Ishikawa (cell line): ENCODE results near the gene EIF4E1B.

Experiments
- CEBPB ChIP-seq: IDR thresholded peaks from 2 replicates; pipeline ENCODE4 v1.6.1; 2012
- CREB1 ChIP-seq: IDR thresholded peaks from 2 replicates; pipeline ENCODE4 v1.6.1; 2012; ENCODE audit warnings: low read depth
- EGR1 ChIP-seq: IDR thresholded peaks from 2 replicates; pipeline ENCODE4 v1.6.1; 2012
- EP300 ChIP-seq: IDR thresholded peaks from 2 replicates; pipeline ENCODE4 v1.6.1; 2012; ENCODE audit warnings: borderline replicate concordance
- FOXM1 ChIP-seq: IDR thresholded peaks from 2 replicates; pipeline ENCODE4 v1.6.1; 2012; ENCODE audit warnings: low read depth, borderline replicate concordance
- RAD21 ChIP-seq: IDR thresholded peaks from 2 replicates; pipeline ENCODE4 v1.6.1; 2012; ENCODE audit warnings: low read depth
- TAF1 ChIP-seq: IDR thresholded peaks from 2 replicates; pipeline ENCODE4 v1.6.1; 2012; ENCODE audit warnings: low read depth, mild to moderate bottlenecking
- TEAD4 ChIP-seq: IDR thresholded peaks from 2 replicates; pipeline ENCODE4 v1.6.1; 2012
- USF1 ChIP-seq: IDR thresholded peaks from 2 replicates; pipeline ENCODE4 v1.6.1; 2012
- YY1 ChIP-seq: IDR thresholded peaks from 2 replicates; pipeline ENCODE4 v1.6.1; 2012; ENCODE audit warnings: low read depth
- TF ChIP-seq, protein P1 (sequence below): IDR thresholded peaks from 2 replicates; pipeline ENCODE4 v1.6.1; 2012
- TF ChIP-seq, protein P2 (sequence below): IDR thresholded peaks from 2 replicates; pipeline ENCODE4 v1.6.1; 2012; ENCODE audit warnings: low read depth, mild to moderate bottlenecking

GRCh38 chr5:176633598-176633997 is 3.1 kb downstream of the EIF4E1B start:
- TF ChIP-seq USF1 (no peak), TAF1 (no peak), EGR1 (no peak), YY1 (no peak), RAD21 (no peak), CREB1 (no peak), FOXM1 (no peak), TEAD4 (no peak), CEBPB (no peak), EP300 (no peak)
- TF ChIP-seq, protein P1, sequence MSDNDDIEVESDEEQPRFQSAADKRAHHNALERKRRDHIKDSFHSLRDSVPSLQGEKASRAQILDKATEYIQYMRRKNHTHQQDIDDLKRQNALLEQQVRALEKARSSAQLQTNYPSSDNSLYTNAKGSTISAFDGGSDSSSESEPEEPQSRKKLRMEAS, result no peak
- TF ChIP-seq, protein P2, sequence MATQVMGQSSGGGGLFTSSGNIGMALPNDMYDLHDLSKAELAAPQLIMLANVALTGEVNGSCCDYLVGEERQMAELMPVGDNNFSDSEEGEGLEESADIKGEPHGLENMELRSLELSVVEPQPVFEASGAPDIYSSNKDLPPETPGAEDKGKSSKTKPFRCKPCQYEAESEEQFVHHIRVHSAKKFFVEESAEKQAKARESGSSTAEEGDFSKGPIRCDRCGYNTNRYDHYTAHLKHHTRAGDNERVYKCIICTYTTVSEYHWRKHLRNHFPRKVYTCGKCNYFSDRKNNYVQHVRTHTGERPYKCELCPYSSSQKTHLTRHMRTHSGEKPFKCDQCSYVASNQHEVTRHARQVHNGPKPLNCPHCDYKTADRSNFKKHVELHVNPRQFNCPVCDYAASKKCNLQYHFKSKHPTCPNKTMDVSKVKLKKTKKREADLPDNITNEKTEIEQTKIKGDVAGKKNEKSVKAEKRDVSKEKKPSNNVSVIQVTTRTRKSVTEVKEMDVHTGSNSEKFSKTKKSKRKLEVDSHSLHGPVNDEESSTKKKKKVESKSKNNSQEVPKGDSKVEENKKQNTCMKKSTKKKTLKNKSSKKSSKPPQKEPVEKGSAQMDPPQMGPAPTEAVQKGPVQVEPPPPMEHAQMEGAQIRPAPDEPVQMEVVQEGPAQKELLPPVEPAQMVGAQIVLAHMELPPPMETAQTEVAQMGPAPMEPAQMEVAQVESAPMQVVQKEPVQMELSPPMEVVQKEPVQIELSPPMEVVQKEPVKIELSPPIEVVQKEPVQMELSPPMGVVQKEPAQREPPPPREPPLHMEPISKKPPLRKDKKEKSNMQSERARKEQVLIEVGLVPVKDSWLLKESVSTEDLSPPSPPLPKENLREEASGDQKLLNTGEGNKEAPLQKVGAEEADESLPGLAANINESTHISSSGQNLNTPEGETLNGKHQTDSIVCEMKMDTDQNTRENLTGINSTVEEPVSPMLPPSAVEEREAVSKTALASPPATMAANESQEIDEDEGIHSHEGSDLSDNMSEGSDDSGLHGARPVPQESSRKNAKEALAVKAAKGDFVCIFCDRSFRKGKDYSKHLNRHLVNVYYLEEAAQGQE, result no peak
